NCI-H526 treated with DMSO at 0.1 percent for 48 hours (cell line): ENCODE data around the gene VAV2.
A peak's percentile ranks its signal among the peaks of the same experiment; 100 is the strongest.
"Not testable (repeated sequence)": the region's sequence is repeated elsewhere in the genome, so short reads cannot be mapped to it uniquely, and the experiment has no call there.

Source experiments
- DNase-seq: peaks from one replicate; lab custom pipeline; 2025; lab: John Stamatoyannopoulos, UW

The VAV2 gene

GRCh38 chr9:133935328-133936005, 56.7 kb downstream of the VAV2 start:
- no peak for DNase-seq

- DNase-seq = no peak
Measured at GRCh38 chr9:133934482-133935232, 57.5 kb downstream of the VAV2 start.

- no peak for DNase-seq
Measured at GRCh38 chr9:133933426-133934026, 58.6 kb downstream of the VAV2 start.

- no peak for DNase-seq
Measured at GRCh38 chr9:133932633-133933032, 59.5 kb downstream of the VAV2 start.

- DNase-seq = no peak
Measured at GRCh38 chr9:133932181-133932580, 59.9 kb downstream of the VAV2 start.

- DNase-seq = no peak
Measured at GRCh38 chr9:133930682-133931485, 61.2 kb downstream of the VAV2 start.

GRCh38 chr9:133930046-133930681, 62.0 kb downstream of the VAV2 start:
- DNase-seq = no peak

- DNase-seq = no peak
Measured at GRCh38 chr9:133929599-133929998, 62.5 kb downstream of the VAV2 start.

GRCh38 chr9:133928248-133928764, 63.8 kb downstream of the VAV2 start:
- peak; percentile 73 for DNase-seq

- no peak for DNase-seq
Measured at GRCh38 chr9:133927041-133927440, 65.1 kb downstream of the VAV2 start.

- DNase-seq = no peak
Measured at GRCh38 chr9:133926165-133926856, 65.8 kb downstream of the VAV2 start.

GRCh38 chr9:133924453-133924852, 67.7 kb downstream of the VAV2 start:
- no peak for DNase-seq

GRCh38 chr9:133923608-133924007, 68.5 kb downstream of the VAV2 start:
- DNase-seq = not testable (repeated sequence)

- DNase-seq = no peak
Measured at GRCh38 chr9:133921866-133922265, 70.3 kb downstream of the VAV2 start.

- no peak for DNase-seq
Measured at GRCh38 chr9:133920471-133920870, 71.7 kb downstream of the VAV2 start.

GRCh38 chr9:133919253-133920115, 72.6 kb downstream of the VAV2 start:
- DNase-seq = no peak

- no peak for DNase-seq
Measured at GRCh38 chr9:133918111-133918813, 73.9 kb downstream of the VAV2 start.

GRCh38 chr9:133917375-133917774, 74.7 kb downstream of the VAV2 start:
- DNase-seq = no peak

GRCh38 chr9:133916159-133916541, 76.0 kb downstream of the VAV2 start:
- no peak for DNase-seq
